GM21825 (cell line): ENCODE results near the gene PITX1.

ENCODE experiments used
- ATAC-seq: cut with Tn5 transposase; IDR thresholded peaks from one replicate; pipeline ENCODE4 v1.9.1; 2021; ENCODE audit warnings: mild to moderate bottlenecking, moderate library complexity; ENCODE audit not compliant: unreplicated experiment

The PITX1 gene

GRCh38 chr5:135042595-135042994 is 8.6 kb upstream of the PITX1 start:
- ATAC-seq = no peak

DNA sequence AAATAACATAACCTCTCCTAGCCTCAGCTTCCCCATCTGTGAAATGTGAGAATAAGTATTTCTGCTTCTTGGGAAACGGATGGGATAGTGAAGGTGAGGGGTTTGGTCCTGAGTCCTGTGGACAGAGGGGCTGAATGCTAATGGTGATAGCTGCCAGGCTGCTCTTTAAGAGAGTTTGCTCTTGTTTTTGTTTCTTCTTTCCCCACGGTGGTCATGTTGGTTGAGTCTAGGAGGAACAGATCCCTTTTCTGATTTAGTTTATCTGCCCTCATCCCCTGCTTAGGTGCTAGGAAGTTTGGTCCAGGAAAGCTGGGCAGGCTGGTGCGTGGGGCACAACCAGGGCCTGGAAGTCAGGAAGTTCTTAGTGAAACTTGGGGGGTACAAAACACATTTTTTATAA is 7.7 kb upstream of the PITX1 start:
- no peak for ATAC-seq

DNA sequence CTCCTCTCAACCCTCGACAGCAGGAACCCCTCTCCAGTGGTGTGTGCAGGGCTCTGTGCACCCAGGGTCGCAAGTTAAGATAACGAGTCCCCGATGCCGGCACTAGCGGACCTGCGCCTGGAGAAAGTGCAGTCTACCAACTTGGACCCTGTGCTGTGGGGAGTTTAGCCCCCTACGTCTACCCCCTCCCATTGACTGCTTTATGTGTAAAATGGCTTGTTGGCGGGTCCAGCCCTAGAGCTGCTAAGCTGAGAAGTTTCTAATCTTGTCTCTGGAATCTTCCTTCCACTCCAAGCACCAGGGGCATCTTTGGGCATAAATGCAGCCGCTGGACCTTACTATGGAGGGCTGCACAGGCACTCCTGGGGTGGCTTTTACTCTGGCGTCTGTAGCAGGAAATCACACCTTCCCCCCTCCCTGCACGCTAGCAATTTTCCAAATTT is 7.1 kb upstream of the PITX1 start:
- ATAC-seq = no peak

DNA sequence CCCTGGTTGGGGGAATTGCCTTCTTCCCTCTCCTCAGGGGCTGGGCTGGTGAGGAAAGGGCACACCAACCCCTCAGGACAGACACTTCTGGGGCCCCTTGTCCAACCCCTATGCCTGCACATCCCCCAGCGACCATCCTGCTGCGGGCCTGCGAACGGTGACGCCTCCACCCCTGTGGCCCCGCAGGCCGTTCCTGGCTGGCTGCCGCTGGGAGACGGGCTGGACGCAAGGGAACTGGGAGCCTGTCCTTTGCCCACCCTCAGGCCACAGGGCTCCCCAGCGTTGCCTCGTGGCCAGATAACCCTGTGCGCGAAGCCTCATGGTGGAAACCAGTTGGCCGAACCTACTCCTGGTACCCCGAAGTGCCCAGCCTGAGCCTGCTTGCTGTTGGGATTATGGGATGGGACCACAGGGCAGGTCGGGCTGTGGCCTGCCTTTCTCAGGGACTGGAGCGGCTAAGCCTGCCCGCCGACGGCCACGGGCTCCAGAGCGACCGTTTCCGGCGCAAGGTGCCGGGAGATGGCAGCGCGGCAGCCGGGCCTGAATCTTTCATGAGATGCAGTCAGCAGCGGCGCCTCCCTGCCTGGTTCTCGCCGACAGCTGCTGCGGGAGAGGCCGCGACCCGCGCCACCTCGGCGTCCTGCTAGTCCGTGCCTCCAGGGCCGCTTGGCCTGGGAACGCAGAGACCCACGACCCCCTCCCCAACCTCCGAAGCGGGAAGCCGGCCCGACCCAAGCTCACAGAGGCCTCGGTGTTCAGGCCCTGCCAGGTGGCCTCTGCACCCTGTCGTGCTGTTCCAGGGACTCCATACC is 6.5 kb upstream of the PITX1 start:
- no peak for ATAC-seq

GRCh38 chr5:135040034-135040332 is 6.0 kb upstream of the PITX1 start:
- no peak for ATAC-seq

DNA sequence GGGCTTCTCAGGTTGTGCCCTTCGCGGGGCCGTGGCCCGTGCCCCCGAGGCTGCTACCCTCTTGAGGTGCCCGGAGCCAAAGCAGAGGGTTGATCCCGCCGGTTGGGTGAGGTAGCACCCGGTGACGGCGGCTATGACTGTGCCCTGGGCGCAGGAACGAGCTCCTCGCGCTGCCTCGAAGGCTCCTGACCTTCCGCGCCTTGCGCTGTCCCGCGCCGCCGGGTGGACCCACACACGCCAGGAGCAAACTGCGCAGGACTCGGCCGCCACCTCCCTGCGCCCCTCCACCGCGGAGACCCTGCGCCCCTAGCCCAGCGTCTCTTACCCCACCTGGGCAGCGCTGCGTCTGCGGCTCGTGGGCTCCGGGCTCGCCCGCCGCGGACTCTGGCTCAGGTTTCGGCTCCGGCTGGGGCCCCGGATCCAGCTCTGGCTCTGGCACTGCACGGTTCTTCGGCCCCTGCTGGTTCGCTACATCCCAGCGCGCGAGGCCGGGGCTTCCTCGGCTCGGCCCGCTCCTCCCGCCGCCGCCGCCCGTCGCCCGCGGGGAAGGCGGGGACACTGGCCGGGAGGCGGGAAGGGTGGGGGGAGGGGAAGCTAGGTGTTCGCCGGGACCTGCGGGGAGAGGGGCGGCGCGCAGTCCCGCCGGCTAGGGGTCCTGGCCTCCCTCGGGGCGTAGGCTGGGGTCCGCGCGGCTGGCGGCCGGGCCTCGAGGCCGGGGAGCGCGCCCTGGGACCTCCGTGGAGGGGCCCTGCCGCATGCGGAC is 5.4 kb upstream of the PITX1 start:
- no peak for ATAC-seq

GRCh38 chr5:135038813-135039270 is 4.8 kb upstream of the PITX1 start:
- no peak for ATAC-seq

DNA sequence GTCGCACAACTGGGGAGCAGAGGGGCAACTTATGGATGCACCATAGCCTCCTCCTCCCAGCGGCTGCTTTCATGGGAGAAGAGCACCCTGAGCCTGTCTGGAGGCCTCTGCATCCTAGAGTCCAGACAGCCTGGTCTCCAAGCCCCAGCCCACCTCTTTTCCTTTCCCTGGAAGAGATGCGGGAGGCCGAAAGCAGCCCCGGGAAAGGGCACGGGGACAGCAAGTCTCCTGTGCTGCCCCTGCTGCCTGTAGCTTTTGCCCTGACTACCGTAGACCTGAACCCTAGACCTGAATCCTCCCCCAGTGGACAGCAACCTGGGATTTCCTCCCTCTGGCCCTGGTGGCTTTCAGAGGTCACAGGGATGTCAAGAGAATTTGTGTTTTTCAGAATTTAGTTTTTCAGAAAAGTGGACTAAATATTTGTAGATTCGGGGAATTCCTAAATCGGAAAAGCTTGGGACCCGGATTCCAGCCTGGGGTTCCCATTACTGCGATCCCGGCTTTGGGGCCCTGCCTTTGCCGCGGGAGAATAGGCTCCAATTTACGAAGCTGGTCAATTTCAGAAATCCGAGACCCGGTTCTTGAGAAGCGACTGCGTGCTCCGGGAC is 4.3 kb upstream of the PITX1 start:
- ATAC-seq = no peak

GRCh38 chr5:135037519-135038204 is 3.6 kb upstream of the PITX1 start:
- ATAC-seq = no peak

GRCh38 chr5:135036405-135036804 is 2.4 kb upstream of the PITX1 start:
- no peak for ATAC-seq

DNA sequence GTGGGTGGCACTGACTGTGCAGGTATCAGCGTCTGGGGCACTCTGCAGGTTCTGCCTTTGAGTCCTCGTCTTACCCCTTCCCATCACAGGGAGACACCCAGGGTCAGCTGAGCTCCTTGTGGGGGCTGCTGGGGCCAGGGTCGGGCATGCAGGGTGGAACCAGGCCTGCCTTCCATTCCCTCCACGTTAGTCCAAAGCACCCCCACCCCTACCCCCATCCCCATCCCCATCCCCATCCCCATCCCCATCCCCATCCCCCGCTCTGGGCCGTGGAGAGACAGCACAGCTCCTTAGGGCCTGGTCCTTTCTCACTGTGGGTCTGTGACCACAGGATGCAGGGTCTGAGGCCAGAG is 1.6 kb upstream of the PITX1 start:
- no peak for ATAC-seq

DNA sequence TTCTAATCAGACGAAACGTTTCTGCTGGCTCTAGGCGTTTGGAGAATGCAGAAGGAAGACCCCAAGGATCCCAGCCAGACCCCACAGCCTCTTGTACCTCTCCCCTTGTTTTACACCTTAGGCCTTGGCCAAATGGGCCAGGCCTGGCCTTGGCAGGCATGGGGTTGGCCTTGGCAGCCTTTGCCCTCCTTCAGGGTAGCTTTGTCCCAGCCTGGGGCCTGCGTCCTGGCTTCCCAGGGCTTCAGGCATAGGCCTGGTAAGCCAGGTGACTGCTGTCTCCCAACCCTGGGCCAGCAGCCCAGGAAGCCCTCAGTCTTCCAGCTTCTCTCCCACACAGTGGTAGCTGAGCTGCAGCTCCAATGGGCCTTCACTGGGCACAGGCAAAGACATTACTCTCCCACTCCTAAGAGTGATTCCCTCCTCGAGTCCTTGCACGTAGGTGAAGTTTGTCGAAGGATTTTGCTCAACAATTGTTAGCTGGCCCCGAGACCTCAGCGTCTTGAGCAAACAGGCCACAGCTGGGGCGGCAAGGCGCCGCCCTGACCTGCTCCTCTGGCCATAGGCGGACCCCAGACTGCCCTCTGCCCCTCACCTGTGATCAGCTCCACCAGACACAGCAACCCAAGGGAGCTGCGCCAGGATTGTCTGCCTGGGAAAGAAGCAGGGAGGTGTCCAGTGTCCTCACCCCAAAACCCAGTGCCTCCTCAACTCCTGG is 1.1 kb upstream of the PITX1 start:
- ATAC-seq = no peak

DNA sequence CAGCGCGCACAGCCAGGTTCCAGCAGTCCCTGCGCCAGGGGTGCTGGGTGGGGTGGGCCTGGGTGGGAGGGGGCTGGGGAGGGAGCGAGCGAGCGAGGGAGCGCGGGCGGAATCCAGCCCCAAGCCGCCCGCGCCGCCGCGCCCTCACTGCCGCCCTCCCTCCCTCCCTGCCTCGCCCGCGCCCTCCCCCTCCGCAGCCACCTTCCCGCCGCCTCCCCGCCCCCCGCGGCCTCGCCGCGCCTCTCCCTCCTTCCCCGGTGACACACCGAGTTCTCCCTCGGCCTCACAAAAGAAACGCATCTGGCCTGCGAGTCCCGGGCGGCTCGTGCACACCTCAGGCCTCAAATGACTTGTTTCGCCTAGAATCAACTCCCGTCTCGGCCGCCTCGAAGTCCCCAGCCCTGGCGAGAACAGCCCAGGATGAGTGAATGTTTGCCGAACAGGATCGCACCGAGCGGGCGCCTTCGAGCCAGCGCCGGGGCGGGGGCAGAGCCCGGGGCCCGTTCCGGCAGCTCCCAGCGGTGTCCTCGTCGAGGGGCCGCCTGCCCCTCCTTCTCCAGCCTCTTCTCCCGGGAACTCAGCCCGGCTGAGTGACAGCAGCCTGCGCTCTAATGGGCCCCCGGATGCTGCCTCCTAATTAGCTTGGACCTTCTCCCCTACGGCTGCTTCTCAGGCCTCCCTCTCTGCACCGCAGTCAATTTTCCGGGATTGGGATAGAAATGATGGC is 371 bp upstream of the PITX1 start:
- no peak for ATAC-seq

DNA sequence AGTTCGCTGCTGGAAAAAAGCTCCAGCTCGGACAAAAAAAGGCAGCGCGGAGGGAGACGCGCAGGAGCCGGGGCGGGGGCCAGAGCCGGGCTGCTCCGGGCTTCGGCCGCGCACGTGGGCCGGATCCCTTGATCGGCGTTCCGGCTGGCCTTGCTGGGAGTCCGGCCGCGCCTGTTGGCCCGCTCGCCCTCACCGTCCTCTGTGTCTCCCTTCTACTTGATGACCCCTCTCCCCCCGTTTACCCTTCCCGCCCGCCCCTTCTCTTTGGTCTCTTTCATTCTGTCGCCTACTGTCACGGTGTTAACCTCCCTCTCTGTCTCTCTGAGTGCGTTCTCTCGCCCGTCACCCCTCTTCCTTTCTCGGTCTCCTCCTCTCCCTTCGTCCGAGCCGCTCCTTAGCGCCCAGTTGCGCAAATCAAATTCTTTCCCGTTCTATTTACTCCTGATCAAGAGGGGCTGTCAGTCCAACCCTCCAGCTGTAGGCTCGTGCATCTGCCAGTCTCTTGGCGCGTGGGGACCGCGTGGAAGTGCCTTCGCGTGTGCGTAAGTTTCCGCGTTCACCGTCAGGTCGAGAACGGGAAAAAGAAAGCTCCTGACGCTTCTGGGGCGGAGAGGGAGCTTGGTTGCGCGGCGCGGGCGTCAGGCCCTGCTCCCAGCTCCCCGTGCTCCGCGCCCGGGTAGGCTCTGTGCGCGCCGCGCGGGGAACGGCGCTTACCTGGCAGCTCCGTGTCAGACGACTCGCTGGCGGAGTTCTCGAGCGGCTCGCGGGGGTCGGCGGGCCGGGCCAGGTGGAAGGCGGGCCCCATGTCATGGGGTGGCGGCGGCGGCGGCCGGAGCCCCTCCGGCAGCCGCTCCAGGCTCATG is 798 bp downstream of the PITX1 start:
- no peak for ATAC-seq

DNA sequence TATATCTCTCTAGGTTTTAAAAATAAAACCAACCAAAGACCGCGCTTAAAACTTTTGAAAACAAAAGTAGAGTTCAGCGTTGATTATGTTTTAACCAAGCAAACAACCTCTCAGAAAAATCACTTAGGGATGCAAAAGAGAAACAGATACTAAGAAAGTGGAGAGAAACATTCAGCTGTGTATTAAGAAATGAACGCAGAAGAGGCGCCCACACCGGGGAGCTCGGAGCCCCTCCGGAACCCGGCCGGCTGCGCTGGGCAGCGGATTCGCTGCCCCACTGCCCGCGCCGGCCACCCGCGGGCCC is 1.4 kb downstream of the PITX1 start:
- no peak for ATAC-seq

DNA sequence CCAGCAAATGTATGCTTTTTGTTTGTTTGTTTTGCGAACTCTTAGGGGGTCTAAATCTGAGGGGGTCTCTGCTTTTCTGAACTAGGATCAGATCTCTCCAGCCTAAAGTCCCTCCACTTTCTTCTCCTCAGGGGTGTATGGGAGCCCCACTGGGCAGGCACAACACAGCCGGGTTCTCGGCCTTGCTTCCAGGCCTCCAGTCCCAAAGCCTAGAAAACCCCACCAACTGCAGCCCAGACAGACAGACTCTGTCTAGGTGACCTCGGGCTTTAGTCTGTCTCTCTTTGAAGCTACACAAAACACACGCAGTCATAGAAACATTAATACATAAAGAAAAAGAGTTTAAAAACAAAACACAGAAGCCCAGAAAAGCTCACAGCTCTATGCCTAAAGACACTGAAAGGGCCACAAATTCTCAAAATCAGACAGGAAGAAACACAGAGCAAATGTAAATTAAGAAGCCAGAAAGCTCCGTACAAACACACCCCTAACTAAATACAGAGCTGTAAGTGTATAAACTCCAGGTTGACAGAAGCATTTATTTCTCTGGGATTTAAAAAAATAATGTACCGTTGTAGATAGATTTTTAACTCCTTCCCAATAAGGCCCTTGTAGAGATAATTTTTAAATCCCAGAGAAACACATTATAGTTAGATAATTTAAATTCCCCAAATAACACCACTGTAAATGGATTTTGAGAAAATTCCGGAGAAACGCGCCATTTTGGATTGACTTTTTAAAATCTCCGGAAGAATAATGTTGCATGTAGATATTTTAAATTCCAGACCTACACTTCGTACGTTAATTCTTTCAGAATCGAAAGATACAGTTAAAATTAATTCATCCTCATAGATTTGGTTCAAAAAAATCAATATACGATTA is 2.0 kb downstream of the PITX1 start:
- no peak for ATAC-seq

- ATAC-seq = no peak
These were observed 2.8 kb downstream of the PITX1 start for GRCh38 chr5:135030956-135031812.
